Activated CD4-positive, alpha-beta T cell treated with anti-CD3 and anti-CD28 coated beads for 24 hours (primary cell): ENCODE data around the gene SMCO3.
"Not testable (repeated sequence)": the region's sequence is repeated elsewhere in the genome, so short reads cannot be mapped to it uniquely, and the experiment has no call there.

Source experiments
- DNase-seq, 2 donors: peaks; one replicate each; pipeline ENCODE4 v3.0.0-alpha.2; 2020; ENCODE audit warnings: low read depth in 2 of 2

SMCO3 gene

DNA sequence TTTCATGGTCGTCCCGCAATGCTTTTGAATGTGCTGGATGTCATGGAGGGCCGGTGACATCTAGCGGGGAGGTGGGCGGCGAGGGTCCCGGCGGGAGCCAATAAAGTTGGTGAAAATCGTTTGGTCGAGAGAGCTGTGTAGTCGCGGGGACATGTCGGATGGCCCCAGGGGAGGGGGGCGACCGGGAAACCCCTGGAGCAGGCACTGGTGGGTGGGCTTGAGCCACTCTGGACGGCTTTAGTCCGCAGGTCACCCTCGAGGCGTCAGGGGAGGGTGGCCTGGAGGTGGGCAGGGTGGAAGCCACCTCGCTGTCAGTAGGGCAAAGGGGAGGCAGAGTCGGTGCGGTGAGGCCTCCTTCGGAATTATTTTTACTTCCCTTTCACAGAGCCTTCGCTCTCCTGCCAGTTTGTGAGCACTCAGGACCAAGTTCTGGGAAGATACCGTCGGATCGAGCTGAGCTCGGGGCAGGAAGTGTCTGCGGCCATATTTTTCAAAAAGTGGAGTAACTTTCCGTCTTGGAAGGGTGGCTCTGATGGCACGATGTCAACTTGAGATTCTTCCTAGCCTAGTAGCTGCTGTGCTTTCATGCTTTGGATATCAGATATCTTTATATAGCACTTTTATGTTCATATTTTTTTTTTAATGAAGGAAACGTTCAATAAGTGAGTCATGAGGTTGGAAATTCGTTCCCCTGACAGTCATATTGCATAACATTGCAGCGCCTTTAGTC lies 38.9 kb downstream of the SMCO3 start:
- peak in 1 of 2 donors; percentile 2 for DNase-seq

DNA sequence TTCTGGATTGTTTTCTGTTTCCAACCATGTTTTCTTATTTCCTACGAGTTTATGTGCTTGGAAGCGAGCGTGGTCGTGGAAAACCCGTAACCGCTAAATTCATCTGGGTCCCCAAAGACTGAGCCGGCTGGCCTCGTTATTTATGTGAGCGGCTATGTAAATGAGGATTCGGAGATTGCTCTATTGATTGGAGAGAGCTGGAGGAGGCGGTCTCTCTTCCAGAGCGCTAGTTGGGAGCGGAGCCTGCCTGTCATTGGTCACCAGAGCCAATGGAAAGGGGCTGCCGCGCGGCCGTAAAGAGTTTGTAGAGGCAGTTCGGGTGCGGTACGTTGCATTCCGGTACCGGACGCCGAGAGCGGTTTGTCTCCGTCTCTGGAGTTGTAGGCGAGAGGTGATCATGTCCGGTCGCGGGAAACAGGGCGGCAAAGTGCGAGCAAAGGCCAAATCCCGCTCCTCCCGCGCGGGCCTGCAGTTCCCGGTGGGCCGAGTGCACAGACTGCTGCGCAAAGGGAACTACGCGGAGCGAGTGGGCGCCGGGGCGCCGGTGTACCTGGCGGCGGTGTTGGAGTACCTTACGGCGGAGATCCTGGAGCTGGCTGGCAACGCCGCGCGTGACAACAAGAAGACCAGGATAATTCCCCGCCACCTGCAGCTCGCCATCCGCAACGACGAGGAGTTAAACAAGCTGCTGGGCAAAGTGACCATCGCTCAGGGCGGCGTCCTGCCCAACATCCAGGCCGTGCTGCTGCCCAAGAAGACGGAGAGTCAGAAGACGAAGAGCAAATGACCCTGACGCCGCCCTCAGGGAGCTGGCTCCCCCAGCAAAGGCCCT lies 39.7 kb downstream of the SMCO3 start:
- peak; percentile 75 to 79 for DNase-seq

DNA sequence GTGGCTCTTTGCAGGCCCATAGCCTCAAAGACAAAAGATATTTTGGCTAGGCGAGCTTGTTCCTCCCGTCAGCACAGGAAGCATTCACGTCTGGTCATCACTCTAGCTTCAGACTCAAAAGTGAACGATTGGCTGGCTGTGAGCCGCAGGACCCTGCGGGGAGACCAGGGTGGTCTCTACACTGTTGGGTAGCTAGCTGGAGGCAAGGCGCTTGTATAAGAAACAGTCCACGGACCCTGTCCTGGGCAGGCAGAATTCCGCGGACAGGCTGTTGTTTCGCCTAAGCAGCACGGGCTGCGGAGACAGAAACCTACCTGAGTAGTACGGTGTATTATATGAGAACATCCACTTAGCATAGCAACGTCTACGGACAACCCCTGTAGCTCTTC lies 40.3 kb downstream of the SMCO3 start:
- DNase-seq = no peak

DNA sequence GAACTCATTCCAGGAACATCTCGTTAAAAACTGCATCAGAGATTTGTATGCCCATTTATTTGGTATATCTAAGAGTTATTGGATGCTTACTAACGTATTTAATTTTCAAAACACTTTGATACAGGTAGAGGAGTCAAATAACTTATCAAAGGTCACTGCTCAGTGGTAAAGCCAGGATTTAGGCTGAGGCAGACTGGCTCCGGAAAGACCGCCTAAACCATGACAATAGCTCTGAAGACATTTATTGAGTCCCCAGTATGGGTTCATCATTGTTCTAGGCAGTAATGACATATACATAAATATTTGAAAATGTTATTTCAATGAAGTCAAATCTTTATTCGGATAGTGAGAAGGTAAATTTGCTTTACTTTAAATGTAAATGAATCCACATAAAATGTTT lies 41.0 kb downstream of the SMCO3 start:
- DNase-seq = no peak

DNA sequence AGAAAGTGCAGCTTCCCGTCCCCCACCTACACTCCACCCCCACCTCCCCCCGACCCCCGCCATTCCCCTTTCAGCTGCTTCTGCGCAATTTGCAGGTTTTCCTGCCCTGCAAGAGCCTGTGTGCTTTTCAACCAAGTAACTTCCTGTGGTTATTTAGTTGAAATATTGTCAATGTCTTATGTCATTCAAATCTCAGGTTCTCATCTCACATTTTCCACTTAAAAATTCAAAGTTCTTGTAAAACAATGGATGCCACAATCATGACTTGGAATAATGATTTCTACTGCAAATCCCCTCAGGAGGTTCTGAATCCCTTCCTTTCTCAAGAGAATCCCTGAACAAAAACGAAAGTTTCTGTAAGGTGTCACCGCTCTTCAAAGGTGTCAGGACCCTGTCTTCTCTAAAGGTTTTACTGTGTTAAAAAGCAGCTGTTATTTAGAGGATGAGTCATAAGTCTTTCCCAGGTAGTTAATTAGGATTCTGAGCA lies 42.3 kb downstream of the SMCO3 start:
- no peak for DNase-seq

DNA sequence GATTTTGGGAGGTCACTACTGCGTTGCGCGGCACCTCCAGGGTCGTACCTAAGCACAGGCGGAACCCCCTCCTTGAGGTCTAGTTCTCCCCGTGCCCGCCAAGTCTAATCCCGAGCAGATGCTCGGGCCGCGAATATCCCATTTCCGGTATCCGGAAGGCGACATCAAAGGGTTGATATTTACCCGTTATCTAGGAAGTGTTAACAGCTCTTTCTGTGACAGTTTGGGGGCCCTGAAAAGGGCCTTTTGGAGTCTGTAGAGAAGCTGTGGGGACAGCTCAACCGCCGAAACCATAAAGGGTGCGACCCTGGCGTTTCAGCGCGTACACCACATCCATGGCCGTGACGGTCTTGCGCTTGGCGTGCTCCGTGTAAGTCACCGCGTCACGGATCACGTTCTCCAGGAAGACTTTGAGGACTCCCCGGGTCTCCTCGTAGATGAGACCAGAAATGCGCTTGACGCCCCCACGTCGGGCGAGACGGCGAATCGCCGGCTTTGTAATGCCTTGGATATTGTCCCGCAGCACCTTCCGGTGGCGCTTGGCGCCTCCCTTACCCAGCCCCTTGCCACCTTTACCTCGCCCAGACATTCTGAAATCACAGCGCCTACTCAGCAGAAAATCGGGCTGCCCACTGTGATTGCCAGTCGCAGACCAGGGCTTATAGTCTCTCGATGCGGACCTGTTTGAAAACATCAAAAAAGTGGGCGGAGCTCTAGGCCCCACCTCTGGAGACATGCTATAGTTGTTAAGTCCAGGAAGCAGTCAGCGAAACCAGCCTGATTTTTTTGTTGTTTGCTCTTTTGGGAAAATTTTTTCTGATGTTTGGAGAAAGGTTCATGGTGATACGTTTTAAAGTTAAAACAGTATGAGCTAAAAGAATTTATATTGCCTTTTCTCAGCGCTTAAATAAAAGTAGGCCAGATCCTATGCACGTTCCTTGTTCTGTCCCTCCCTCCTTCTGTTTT lies 43.2 kb downstream of the SMCO3 start:
- DNase-seq = peak; percentile 89 to 91

DNA sequence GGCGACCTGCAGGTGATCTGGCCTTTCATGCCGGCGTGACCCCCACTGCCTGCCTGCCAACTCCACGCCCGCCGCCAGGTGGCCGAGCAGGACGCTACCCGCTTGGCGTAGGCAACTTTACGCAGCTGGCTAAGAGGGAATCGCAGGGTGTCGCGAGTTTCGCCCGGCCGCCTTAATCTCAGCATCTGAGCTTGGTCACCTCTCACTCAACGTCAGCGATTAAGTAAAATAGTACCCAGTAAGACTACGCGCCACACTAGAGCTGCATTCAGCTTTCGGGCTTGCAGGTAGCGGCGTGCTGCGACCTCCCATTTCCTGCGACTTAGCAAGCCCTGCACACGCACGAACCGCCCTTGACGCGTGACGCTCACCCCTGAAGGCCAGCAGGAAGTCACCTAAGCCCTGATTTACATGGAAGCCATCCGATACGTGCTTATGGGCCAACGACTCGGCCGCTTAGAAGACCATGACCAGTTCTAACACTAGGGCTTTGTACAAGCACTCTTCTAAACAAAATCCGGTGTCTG lies 44.0 kb downstream of the SMCO3 start:
- DNase-seq = peak; percentile 73 to 85

DNA sequence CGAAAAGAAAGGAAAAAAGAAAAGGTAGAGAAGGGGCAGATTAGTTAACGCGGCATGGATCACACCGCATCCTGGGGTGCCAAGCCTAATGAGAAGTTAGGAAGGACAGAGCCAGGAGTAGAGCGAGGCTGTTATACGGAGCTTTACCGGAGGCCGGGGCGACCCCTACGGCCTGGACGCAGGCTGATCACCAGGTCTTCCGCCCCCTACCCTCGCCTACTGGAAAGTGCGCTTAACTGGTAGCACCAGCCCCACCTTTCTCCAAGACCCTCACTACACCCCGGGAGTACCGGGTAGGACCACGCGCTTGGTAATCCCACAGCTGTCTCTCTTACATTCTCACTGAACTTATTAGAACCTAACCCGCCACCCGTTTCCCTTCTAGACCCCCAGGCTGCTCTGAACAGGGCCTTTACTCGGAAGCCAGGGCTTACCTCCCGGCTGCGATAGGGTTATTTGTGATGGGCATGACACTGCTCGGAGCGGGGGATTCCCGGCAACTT lies 44.5 kb downstream of the SMCO3 start:
- DNase-seq = no peak

DNA sequence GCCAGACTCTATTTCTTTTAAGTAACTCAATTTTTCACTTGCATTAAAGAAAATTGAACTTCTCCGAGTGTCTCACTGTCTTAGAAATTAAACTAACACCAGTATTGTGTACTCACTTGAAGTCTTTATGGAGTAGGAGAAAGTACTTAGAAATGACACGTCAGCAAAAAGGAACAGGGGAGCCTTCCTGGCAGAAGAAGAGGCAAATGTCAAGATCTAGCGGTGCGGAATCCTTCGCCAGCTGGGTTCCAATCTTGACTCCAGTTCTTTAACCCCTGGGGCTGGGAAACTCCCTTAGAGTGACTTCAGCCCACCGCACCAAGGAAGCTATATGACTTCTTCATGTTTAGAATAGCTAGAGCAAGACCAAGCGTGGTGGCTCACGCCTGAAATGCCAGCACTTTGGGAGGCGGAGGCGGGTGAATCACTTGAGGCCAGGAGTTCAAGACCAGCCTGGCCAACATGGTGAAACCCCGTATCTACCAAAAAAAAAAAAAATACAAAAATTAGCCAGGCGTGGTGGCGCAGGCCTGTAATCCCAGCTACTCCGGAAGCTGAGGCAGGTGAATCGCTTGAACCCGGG lies 45.1 kb downstream of the SMCO3 start:
- DNase-seq = peak in 1 of 2 donors; percentile 6

DNA sequence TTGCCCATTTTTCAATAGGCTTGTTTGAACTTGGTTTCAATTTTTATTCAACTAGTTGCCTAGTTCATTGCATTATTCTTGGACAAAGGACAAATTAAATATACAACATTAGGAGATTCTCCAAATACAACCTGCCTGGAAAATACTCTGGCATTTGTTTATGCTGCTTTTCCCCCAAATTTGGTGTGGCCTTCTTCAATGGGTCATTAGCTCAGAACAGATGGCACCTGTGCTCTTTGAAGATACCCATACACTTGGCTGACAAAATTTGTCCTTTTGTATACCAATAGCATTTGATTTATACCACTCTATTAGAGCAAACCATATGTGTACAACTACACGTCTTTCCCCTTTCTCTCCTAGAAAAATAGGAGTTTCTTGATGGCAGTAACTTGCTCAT lies 46.4 kb downstream of the SMCO3 start:
- no peak for DNase-seq

DNA sequence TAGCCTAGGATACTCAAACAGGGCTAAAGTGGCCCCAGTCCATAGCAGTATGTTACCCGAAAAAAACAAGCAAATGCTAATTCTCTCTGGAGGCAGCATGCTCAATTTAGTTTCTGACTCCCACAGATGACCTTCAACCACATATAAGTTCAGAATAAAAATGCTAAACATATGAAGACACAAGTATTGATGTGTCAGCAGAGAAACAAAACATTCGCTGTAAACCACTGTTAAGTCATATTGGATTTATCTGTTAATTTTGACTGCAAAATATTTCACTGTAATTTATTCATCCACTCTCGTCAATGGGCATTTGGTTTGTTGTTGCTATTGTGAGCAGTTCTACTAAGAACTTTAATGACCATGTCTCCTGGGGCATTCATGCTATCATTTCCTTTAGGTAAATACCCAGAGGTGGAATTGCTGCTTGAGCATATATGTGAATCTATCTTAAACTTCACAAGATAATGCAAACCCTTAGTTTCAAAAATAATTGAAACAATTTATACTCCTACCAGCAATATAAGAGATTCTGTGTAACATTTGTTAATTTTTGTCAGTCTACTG lies 47.2 kb downstream of the SMCO3 start:
- no peak for DNase-seq

DNA sequence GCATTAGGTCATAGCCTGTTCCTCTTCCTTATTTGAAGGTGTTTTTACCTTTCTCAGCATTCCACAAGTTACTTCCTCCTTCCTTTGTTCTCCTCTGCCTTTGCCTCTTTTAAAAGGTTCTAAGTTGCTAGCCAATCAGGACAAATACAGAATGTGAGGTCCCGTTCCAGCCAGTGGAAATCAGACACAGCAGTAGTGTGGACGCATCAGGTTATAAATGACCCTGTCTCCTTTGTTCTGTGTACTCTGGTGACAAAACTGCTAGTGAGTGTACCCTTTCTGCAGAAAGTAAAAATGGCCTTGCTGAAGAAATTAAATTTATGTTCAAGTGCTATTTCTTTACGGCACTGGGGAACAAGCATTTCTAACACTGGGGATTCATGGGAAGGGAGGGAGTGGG lies 48.0 kb downstream of the SMCO3 start:
- not testable (repeated sequence) for DNase-seq

DNA sequence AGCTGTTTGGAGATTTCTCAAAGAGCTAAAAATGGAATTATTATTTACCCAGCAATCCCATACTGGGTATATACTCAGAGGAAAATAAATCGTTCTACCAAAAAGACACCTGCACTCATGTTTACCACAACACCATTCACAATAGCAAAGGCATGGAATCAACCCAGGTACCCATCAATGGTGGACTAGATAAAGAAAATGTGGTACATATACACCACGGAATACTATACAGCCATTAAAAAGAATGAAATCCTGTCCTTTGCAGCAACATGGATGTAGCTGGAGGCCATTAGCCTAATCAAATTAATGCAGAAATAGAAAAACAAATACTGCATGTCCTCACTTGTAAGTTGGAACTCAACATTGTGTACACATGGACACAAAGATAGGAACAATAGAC lies 48.6 kb downstream of the SMCO3 start:
- DNase-seq = no peak

DNA sequence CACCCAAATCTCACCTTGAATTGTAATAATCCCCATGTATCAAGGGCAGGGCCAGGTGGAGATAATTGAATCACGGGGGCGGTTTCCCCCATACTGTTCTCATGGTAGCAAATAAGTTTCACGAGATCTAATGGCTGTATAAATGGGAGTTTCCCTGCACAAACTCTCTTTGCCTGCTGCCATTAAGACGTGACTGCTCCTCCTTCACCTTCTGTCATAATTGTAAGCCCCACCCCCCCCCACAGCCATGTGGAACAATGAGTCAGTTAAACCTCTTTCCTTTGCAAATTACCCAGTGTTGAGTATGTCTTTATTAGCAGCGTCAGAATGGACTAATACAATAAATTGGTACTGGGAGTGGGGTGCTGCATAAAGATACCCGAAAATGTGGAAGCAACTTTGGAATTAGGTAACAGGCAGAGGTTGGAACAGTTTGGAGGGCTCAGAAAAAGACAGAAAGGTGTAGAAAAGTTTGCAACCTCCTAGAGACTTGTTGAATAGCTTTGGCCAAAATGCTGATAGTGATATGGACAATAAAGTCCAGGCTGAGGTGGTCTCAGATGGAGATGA lies 54.2 kb downstream of the SMCO3 start:
- DNase-seq = not testable (repeated sequence)

DNA sequence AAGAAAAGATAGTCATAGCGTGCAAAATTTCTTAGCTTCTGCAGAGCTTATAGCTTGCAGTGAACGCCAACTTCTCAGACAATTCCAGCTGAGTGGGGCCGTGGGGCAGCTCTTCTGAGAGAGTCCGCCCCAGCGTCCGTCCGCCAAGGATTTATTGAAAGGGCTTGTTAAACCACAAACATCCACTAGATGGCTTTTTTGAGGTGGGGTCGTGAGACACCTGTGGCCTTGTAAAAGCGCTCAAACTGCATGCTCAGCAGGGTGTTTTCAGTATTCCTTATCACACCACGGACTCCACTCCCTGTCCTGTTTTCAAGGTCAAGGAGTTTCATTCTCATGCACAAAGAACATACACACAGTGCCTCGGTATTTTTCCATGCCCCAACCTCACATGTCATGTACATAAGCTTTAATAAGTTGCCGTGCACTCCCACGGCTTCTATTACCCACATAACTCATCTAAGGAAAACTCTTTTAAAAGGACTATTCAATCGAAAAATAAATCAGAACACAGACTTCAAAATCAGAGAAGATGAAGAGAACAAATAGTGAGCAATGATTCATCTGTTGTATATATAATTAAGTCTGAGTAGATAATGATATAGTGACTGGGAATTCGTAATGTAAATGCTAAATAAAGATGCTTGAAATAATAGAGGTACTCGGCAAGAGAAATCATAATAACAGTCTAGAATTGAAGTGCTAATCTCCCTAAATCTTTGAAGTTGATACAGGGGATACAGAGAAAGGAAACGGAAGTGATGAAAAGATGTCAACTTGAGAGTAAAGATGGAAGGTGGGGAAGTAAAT lies 57.4 kb downstream of the SMCO3 start:
- DNase-seq = no peak
